NCI-H1694 (cell line): ENCODE measurements around the gene AAMP.
A peak's percentile ranks its signal among the peaks of the same experiment; 100 is the strongest.
"Not testable (repeated sequence)": the region's sequence is repeated elsewhere in the genome, so short reads cannot be mapped to it uniquely, and the experiment has no call there.

Source experiments
- DNase-seq: peaks from one replicate; lab custom pipeline; 2025; lab: John Stamatoyannopoulos, UW

Gene AAMP, protein sequence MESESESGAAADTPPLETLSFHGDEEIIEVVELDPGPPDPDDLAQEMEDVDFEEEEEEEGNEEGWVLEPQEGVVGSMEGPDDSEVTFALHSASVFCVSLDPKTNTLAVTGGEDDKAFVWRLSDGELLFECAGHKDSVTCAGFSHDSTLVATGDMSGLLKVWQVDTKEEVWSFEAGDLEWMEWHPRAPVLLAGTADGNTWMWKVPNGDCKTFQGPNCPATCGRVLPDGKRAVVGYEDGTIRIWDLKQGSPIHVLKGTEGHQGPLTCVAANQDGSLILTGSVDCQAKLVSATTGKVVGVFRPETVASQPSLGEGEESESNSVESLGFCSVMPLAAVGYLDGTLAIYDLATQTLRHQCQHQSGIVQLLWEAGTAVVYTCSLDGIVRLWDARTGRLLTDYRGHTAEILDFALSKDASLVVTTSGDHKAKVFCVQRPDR

DNA sequence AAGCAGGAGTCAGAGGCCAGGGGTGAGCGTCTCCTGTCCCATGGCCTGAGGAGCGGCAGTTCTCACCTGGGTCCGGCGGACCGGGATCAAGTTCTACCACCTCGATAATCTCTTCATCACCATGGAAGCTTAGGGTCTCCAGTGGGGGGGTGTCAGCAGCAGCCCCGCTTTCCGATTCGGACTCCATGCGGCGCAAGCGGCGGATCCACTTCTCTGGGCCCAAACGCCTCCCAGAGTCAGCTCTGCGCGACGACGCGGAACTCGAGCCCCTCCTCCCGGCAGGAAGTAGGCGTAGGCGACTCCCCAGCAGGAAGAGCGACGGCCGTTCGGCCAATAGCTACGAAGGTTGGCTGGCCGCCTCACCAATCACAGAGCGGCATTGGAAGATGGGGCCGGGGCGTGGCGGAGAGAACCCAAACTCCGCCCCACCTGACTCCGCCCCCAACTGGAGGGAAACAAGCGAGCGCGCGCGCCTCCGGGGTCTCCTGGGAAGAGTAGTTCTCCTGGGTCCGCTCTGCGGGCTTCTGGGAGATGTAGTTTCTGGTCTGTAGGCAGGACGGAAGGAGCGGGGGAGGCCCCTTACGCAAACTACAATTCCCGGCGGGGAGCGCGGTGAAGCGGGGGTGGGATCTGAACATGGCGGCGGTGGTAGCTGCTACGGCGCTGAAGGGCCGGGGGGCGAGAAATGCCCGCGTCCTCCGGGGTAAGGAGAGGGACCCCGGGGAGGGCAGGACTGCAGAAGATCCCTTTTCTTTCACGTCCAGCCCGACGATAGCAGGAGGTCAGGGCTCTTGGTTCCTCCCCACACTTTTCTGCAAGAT is at the start of gene AAMP, which contains the start of gene PNKD:
TSS of gene AAMP (minus strand) at position 238 of the 821 bp plus-strand sequence. CDS start at position 187, 51 bp downstream.
TSS of gene PNKD (plus strand) at position 620 of the 821 bp plus-strand sequence. CDS start at position 637, 17 bp downstream.
- DNase-seq: peak; percentile 99

DNA sequence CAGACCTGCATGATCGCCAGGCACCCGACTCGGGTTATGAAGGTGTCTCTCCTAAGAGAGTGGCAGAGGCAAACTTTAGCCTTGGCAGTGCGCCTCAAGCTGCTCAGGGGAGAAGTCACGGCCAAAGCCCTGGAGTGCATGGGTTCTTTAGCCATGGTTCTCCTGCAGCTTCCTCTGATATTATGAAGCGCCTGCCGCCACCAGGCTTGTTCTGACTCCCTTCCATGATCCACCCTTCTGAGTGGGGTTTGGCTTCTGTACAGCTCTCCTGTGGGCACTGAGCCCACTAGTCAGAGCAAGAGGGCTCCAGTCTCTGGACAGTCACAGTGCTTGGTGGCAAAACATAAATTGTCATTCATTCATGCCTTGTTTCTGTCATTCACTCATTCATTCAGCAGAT is 48.3 kb upstream of the AAMP start:
- DNase-seq: no peak

DNA sequence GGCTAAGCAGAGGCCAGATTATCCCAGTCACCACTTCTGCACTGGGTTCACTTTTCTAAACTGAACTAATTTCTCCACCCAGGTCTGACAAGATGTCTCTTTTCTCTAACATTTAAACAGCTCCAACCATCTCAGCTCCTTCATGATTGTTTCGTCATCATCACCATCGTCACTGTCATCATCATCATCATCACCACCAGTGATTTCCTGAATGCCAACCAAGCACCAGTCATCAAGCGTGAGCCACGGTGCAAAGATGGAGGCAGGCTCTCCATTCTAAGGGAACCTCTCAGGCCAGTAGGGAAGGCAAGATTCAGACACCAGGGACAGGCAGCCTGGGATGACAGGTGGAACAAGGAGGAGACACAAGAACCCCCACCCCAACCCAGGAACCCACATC is 47.9 kb upstream of the AAMP start:
- DNase-seq: no peak

GRCh38 chr2:218317303-218317630 is 47.3 kb upstream of the AAMP start:
- DNase-seq: no peak

- no peak for DNase-seq
These were observed 45.5 kb upstream of the AAMP start for GRCh38 chr2:218315397-218315796.

DNA sequence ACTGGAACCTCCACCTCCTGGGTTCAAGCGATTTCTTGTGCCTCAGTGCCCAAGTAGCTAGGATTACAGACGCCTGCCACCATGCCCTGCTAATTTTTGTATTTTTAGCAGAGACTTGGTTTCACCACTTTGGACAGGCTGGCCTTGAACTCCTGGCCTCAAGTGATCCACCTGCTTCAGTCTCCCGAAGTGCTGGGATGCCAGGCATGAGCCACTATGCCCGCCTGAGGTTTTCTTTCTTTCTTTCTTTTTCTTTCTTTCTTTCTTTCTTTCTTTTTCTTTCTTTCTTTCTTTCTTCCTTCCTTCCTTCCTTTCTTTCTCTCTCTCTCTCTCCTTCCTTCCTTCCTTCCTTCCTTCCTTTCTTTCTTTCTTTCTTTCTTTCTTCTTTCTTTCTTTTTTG is 44.8 kb upstream of the AAMP start:
- not testable (repeated sequence) for DNase-seq

- DNase-seq: no peak
These were observed 43.4 kb upstream of the AAMP start for GRCh38 chr2:218313356-218313755.

GRCh38 chr2:218312267-218312756 is 42.4 kb upstream of the AAMP start:
- DNase-seq: no peak

- not testable (repeated sequence) for DNase-seq
These were observed 41.8 kb upstream of the AAMP start for GRCh38 chr2:218311541-218312266.

DNA sequence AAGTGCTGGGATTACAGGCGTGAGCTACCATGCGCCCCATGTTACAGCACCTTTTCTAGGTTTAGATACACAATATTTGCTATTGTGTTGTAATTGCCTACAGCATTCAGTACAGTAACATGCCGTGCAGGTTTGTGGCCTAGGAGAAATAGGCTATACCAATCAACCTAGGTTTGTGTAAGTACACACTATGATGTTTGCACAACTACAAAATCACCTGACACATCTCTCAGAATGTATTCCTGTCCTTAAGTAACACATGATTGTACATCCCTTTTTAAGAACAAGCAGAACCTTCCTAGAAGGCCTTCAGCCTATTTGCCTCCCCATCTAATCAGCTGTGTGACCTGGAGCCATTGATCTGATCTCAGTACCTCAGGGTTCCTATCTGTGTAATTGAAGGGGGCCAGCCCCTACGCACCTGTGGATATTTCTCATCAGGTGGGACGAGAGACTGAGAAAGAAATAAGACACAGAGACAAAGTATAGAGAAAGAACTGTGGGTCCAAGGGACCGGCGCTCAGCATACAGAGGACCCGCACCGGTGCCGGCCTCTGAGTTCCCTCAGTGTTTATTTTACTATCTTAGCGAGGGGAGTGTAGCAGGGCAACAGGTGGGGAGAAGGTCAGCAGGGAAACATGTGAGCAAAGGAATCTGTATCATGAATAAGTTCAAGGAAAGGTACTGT is 41.1 kb upstream of the AAMP start:
- DNase-seq: no peak

- DNase-seq: no peak
These were observed 37.6 kb upstream of the AAMP start for GRCh38 chr2:218307415-218308090.

DNA sequence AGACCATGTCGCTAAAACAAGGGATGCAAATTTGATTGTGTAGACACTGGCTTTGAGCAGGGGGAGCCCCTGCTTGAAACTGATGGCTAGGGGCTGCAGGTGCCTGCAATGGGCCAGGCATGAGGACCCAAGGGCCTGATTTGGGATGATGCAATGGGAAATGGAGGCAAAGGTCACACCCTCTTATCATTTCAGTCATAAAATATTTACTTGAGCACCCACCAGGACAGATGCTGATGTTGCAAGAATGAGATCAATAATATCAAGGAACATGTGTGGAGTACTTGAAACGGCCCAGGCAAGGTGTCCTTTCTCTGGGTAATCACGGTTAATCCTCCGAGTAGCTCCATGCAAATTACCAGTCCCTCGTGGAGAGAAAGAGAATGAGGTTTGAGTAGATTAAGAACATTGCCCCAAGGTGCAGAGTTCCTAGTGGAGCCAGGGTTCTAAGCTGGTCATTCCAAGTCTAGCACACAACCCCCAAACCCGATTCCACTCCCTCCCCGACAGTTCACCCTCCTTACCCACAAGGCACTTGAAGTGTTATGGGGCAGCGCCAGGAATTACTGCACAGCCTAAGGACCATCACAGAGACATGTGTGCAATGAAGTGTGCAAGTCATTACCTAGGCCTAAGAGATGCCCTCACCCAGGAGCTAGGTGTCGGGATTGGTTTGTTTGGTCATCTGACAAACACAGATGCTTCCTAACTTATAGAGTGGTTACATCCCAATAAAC is 36.4 kb upstream of the AAMP start:
- DNase-seq: no peak

DNA sequence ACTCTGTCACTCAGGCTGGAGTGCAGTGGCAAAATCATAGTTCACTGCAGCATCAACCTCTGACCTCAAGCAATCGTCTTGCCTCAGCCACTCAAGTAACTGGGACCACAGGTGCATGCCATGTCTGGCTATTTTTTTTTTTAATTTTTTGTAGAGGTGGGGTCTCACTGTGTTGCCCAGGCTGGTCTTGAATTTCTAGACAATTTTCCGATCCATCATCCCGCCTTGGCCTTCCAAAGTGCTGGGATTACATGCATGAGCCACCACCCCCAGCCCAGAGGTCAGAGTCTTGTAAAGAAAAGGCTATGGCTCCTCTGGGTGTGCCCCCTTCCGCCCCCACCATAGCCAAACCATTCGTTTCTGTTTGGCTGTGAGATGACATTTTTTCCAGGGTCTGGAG is 35.4 kb upstream of the AAMP start:
- no peak for DNase-seq

DNA sequence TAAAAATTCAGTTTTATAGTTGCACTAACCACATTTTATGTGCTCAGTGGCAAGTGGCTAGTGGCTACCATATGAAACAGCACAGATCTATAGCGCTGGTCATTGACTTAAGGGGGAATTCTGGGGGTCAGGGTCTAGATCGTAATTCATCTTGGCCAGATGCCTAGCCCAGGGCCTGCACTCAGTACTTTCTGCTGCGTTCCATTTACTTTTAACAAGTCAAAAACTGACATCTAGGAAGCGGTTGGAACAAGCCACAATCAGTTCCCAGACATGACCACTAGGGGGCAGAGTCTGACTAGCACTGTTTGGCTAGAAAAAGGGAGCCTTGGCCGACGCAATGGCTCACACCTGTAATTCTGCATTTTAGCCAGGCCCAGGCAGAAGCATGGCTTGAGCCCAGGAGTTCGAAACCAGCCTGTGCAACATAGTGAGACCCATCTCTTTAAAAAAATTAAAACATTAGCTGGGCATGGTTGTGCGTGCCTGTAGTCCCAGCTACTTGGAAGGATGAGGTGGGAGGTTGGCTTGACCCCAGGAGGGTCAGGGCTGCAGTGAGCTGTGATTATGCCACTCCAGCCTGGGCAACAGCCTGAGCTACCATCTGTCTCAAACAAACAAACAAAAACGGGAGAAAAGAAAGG is 31.4 kb upstream of the AAMP start:
- DNase-seq: peak; percentile 90

- DNase-seq: no peak
These were observed 30.2 kb upstream of the AAMP start for GRCh38 chr2:218300141-218300540.

- DNase-seq: no peak
These were observed 28.5 kb upstream of the AAMP start for GRCh38 chr2:218298314-218298875.

GRCh38 chr2:218296847-218297246 is 26.9 kb upstream of the AAMP start:
- no peak for DNase-seq

- DNase-seq: no peak
These were observed 26.3 kb upstream of the AAMP start for GRCh38 chr2:218296200-218296599.

- no peak for DNase-seq
These were observed 25.1 kb upstream of the AAMP start for GRCh38 chr2:218295029-218295428.
